Measurements from ENCODE around the gene CLDN7. TPM values are rescaled to one million over a fixed set of nuclear protein-coding genes. Genes with fewer than 3 reads are reported as not detected.

Gene CLDN7
- total RNA-seq, 1 donor from 2014 or later, result 0.42 TPM

DNA sequence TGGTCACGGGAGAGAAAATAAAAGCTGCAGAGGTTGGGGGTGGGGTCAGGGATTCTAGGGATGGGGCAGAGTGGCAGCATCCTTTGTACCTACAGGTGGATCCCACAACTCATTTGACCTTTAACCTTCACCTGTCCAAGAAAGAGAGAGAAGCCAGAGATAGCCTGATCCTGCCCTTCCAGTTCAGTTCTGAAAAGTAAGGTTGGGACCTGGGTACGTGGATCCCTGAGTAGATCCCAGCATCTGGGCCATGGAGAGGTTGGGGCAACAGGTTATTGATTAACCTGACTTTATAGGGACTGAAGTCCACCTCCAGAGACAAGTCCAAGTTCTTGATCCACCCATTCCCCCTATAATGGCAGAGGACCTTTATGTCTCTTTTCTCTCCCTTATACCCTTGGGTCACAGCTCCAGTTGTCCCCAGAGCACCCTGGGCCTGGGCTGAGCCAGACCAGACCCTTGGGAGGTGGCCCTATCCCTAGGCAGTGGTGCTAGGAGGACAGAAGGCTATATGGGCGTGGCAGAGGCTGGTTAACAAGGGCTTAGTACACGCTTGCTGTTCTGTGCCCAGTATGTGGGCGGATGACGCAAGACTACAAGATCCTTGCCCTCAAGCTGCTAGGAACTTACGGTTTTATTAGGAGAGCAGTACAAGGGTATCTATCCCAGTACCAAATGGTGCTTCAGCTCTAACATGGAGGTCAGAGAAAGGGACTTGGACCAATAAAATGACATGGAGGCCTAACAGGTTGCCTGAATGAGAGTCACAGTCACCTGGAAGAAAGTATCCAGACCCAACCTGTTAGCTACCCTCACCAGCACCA is 3.3 kb downstream of the CLDN7 start:
- H3K4me3 Mint-ChIP-seq (ENCODE audit: unreplicated experiment), result no peak overlapping the region
- H3K36me3 Mint-ChIP-seq (ENCODE audit: low read depth), result peaks cover 22% of the 10 kb centered on the region
- peaks cover 19% of the 10 kb centered on the region for H3K4me1 Mint-ChIP-seq (ENCODE audit: low read depth)
- no peaks in the 10 kb centered on the region for H3K9me3 Mint-ChIP-seq (ENCODE audit: low read depth)
- TF ChIP-seq, protein P1, sequence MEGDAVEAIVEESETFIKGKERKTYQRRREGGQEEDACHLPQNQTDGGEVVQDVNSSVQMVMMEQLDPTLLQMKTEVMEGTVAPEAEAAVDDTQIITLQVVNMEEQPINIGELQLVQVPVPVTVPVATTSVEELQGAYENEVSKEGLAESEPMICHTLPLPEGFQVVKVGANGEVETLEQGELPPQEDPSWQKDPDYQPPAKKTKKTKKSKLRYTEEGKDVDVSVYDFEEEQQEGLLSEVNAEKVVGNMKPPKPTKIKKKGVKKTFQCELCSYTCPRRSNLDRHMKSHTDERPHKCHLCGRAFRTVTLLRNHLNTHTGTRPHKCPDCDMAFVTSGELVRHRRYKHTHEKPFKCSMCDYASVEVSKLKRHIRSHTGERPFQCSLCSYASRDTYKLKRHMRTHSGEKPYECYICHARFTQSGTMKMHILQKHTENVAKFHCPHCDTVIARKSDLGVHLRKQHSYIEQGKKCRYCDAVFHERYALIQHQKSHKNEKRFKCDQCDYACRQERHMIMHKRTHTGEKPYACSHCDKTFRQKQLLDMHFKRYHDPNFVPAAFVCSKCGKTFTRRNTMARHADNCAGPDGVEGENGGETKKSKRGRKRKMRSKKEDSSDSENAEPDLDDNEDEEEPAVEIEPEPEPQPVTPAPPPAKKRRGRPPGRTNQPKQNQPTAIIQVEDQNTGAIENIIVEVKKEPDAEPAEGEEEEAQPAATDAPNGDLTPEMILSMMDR (IDR thresholded peaks at IDR 0.05), result no peak
- peaks cover 11% of the 10 kb centered on the region for H3K27me3 Mint-ChIP-seq (ENCODE audit: low read depth)
- no peak overlapping the region for H3K27ac Mint-ChIP-seq (ENCODE audit: unreplicated experiment)
- DNase-seq (ENCODE audit: low spot score), result no peak

DNA sequence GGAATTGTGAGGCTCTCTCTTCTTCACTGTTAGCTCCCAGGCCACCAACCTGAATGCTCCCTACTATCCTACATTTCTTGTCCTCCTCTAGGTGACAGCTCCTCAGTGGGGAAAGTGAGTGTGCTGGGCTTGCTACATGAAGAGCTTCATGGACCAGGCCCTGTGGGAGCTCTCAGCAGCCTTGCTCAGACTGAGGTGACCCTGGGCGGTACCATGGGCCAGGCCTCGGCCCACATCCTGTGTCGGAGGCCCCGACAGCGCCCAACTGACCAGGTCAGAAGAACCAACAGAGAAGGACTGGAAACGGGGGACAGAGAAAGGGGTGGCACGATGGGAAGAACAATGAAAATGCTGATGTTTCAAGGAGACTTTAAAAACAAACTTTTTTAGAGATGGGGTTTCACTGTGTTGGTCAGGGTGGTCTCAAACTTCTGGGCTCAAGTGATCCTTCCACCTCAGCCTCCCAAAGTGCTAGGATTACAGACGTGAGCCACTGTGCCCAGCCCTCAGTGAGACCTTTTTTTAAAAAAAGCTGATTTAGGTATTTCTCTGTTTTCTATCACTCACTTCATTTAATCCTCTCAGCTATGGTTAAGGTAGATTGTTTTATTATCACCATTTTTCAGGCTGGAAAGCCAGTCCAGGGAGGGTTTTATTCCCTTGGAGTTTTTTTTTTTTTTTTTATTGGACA is 5.4 kb downstream of the CLDN7 start:
- TF ChIP-seq, protein P1 (IDR thresholded peaks at IDR 0.05), result no peak
- H3K4me1 Mint-ChIP-seq (ENCODE audit: low read depth), result peaks cover 22% of the 10 kb centered on the region
- no peak for DNase-seq (ENCODE audit: low spot score)
- H3K27ac Mint-ChIP-seq (ENCODE audit: unreplicated experiment), result no peak overlapping the region
- peaks cover 23% of the 10 kb centered on the region for H3K36me3 Mint-ChIP-seq (ENCODE audit: low read depth)
- no peaks in the 10 kb centered on the region for H3K9me3 Mint-ChIP-seq (ENCODE audit: low read depth)
- no peak overlapping the region for H3K4me3 Mint-ChIP-seq (ENCODE audit: unreplicated experiment)
- peaks cover 2% of the 10 kb centered on the region for H3K27me3 Mint-ChIP-seq (ENCODE audit: low read depth)

DNA sequence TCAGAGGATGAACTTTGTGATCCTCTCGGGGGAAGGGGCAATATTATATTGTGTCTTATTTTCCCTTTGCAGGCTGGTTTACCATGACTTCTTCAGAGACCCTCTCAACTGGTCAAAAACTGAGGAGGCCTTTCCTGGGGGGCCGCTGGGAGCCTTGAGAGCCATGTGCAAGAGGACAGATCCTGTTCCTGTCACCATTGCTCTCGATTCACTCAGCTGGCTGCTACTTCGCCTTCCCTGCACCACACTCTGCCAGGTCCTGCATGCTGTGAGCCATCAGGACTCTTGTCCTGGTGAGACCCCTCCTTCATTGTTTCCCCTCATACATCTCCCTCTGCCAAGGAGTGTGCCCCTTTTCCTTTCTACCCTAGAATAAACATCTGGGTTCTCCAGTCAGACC is 7.8 kb downstream of the CLDN7 start:
- Mint-ChIP-seq H3K27me3 (ENCODE audit: low read depth) (no peaks in the 10 kb centered on the region), H3K36me3 (ENCODE audit: low read depth) (peaks cover 22% of the 10 kb centered on the region), H3K9me3 (ENCODE audit: low read depth) (no peaks in the 10 kb centered on the region), H3K4me1 (ENCODE audit: low read depth) (peaks cover 30% of the 10 kb centered on the region), H3K27ac (ENCODE audit: unreplicated experiment) (no peak overlapping the region), H3K4me3 (ENCODE audit: unreplicated experiment) (no peak overlapping the region)
- TF ChIP-seq, protein P1 (IDR thresholded peaks at IDR 0.05), result no peak
- DNase-seq (ENCODE audit: low spot score), result no peak

DNA sequence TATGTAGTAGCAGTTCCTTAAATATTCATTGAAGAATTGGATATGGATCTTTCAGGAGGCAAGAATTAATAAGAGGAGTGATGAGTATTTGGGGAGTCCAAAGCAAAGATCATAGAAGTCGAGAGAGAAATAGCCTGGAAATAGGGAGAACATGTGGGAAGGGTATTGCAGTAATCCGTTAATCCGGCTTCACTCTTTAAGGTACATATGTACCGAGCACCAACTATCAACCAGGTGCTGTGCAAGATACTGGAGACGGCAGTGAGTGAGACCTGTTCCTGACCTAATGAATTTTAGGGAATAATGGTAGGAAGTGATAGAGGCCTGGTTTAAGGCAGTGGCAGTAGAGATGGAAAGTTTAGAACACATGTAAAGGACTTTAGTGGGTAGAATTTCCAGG is 9.2 kb downstream of the CLDN7 start:
- DNase-seq (ENCODE audit: low spot score), result no peak
- H3K4me1 Mint-ChIP-seq (ENCODE audit: low read depth), result peaks cover 41% of the 10 kb centered on the region
- H3K27ac Mint-ChIP-seq (ENCODE audit: unreplicated experiment), result peak overlapping the region; percentile 100
- TF ChIP-seq, protein P1 (IDR thresholded peaks at IDR 0.05), result no peak
- H3K4me3 Mint-ChIP-seq (ENCODE audit: unreplicated experiment), result peak overlapping the region; percentile 98
- H3K9me3 Mint-ChIP-seq (ENCODE audit: low read depth), result no peaks in the 10 kb centered on the region
- peaks cover 17% of the 10 kb centered on the region for H3K36me3 Mint-ChIP-seq (ENCODE audit: low read depth)
- H3K27me3 Mint-ChIP-seq (ENCODE audit: low read depth), result no peaks in the 10 kb centered on the region

DNA sequence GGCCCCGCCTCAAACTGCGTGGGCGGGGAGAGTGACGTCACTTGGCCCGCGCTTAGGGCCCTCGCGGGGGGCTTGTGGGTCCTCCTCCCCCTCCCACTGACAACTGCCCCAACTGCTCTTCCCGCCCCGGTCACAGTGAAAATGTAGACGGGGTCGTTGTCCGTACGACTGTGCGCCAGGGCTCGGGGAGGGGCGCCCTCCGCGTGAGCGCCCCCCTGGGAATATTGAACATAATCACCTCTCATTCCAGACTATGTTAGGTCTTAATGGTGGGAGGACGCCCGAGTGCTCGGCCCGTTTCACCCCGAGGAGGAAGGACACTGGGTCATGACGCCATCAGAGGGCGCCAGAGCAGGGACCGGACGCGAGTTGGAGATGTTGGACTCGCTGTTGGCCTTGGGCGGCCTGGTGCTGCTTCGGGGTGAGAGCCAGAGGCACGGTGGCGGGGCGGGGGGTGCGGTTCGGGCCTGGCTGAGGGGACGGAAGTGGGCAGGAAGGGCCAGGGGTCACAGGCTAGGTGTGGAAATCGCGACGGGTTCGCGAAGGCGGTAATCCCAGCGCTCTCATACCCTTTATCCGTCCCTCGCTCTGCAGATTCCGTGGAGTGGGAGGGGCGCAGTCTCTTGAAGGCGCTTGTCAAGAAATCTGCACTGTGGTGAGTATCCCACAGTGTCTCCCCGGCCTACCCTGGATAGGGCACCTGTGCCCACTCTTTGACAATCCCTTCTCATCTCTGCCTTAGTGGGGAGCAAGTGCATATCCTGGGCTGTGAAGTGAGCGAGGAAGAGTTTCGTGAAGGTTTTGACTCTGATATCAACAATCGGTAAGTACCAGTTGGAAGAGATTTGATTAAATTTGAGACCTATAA is 9.9 kb downstream of the CLDN7 start, which contains the start of gene ELP5:
TSS of gene ELP5 (plus strand) at position 40 of the 868 bp plus-strand sequence. CDS start at position 376, 336 bp downstream.
- Mint-ChIP-seq H3K27me3 (ENCODE audit: low read depth) (no peaks in the 10 kb centered on the region), H3K36me3 (ENCODE audit: low read depth) (peaks cover 15% of the 10 kb centered on the region), H3K4me3 (ENCODE audit: unreplicated experiment) (peak within 1 kb of the TSS; percentile 98), H3K27ac (ENCODE audit: unreplicated experiment) (peak within 1 kb of the TSS; percentile 100), H3K4me1 (ENCODE audit: low read depth) (peaks cover 41% of the 10 kb centered on the region), H3K9me3 (ENCODE audit: low read depth) (no peaks in the 10 kb centered on the region)
- peak; percentile 96 for DNase-seq (ENCODE audit: low spot score)
- TF ChIP-seq, protein P1 (IDR thresholded peaks at IDR 0.05), result peak; percentile 54

Data from chondrocyte (in vitro differentiated cells).